ENCODE measurements around the gene SAT2.

The SAT2 gene

DNA sequence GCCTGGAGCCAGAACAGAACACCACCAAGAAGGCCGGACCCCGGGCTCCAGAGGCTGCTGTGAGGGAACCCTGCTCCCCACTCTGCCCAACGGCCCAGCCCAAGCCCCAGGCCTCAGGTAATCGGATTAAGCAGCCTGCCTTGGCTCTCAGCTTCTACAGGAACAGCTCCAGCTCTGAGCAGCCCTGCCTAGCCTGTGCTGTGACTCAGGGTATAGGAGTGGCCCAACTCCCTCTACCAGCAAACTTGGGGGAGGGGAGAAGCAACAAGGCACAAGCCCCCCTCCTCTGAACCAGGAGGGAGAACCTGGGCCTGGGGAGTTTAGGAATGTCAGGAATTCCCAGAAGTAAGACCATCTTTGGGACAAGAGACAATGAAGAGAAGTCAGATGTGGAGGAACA lies 36.9 kb downstream of the SAT2 start:
- Mint-ChIP-seq H3K27ac (peak overlapping the region; percentile 79), H3K9me3 (no peaks in the 10 kb centered on the region), H3K36me3 (ENCODE audit: low read depth) (peaks cover 89% of the 10 kb centered on the region), H3K4me3 (no peak overlapping the region), H3K4me1 (ENCODE audit: low read depth) (peaks cover 9% of the 10 kb centered on the region), H3K27me3 (no peaks in the 10 kb centered on the region)
- DNase-seq: no peak

- Mint-ChIP-seq H3K27ac (peak within 1 kb of the TSS; percentile 79), H3K4me3 (no peak within 1 kb of the TSS), H3K36me3 (ENCODE audit: low read depth) (peaks cover 87% of the 10 kb centered on the region), H3K9me3 (no peaks in the 10 kb centered on the region), H3K27me3 (no peaks in the 10 kb centered on the region), H3K4me1 (ENCODE audit: low read depth) (peaks cover 14% of the 10 kb centered on the region)
- peak; percentile 46 for DNase-seq
These were observed 37.5 kb downstream of the SAT2 start, which contains the start of gene SOX15 for GRCh38 chr17:7589891-7590691. SOX15 (minus strand) TSS chr17:7590094; CDS start chr17:7589676, 418 bp downstream.

DNA sequence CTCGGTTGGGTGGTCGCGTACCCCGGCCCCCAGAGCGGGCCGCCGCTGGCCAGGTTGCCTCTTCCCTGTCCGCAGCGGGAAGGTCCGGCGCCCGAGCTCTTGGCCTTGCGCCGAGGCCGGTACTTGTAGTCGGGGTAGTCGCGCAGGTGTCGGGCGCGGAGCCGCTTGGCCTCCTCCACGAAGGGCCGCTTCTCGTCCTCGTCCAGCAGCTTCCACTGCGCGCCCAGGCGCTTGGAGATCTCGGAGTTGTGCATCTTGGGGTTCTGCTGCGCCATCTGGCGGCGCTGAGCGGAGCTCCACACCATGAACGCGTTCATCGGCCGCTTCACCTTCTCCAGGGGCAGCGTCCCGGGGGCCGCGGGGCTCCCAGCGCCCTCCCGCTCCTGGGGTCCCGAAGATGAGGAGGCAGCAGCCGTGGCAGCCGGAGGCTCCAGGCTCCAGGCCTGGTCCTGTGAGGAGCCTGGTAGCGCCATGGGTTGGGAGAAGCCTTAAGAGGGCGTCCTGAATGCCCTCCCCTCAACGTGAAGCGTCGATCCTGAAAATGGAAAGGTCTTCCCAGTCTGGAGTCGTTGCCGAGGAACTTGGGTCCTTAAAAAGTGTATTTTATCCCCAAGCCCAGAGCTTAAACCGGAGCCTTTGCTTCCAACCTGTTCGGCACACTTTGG lies 38.3 kb downstream of the SAT2 start:
- Mint-ChIP-seq H3K27me3 (no peaks in the 10 kb centered on the region), H3K36me3 (ENCODE audit: low read depth) (peaks cover 89% of the 10 kb centered on the region), H3K4me1 (ENCODE audit: low read depth) (peaks cover 19% of the 10 kb centered on the region), H3K9me3 (no peaks in the 10 kb centered on the region), H3K4me3 (no peak overlapping the region), H3K27ac (no peak overlapping the region)
- peak; percentile 82 for DNase-seq

GRCh38 chr17:7588553-7589203 lies 38.9 kb downstream of the SAT2 start:
- Mint-ChIP-seq H3K27me3 (no peaks in the 10 kb centered on the region), H3K27ac (no peak overlapping the region), H3K4me3 (no peak overlapping the region), H3K36me3 (ENCODE audit: low read depth) (peaks cover 89% of the 10 kb centered on the region), H3K9me3 (no peaks in the 10 kb centered on the region), H3K4me1 (ENCODE audit: low read depth) (peaks cover 20% of the 10 kb centered on the region)
- no peak for DNase-seq

GRCh38 chr17:7587420-7588151 lies 40.0 kb downstream of the SAT2 start:
- Mint-ChIP-seq H3K36me3 (ENCODE audit: low read depth) (peaks cover 86% of the 10 kb centered on the region), H3K4me1 (ENCODE audit: low read depth) (peaks cover 27% of the 10 kb centered on the region), H3K27me3 (no peaks in the 10 kb centered on the region), H3K9me3 (no peaks in the 10 kb centered on the region), H3K27ac (peak overlapping the region; percentile 71), H3K4me3 (no peak overlapping the region)
- DNase-seq: no peak

DNA sequence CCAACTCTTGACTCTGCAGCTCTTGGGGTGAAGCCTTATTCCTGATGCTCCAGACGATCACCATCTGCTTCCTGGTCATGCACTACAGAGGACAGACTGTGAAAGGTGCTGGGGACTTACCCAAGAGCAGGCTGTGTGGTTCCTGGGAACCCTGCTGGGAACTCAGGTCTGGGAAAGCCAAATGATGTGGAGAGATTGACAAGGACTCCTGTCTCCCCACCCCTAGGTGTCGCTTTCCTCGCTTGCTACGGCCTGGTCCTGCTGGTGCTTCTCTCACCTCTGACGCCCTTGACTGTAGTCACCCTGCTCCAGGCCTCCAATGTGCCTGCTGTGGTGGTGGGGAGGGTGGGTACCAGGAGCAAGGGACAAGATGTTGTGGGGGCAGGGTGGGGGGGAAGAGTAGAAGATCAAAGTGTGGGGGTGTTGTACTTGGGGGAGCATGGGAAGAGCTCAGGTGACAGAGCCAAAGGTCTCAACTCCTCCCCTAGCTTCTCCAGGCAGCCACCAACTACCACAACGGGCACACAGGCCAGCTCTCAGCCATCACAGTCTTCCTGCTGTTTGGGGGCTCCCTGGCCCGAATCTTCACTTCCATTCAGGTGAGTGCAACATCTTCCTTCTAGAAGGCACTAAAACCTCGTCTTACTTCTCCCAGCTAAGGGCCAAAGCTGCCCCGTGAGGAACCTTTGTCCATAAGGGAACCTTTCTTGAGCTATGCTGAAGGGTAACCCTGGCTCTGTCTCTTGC lies 40.8 kb downstream of the SAT2 start:
- no peak overlapping the region for H3K4me3 Mint-ChIP-seq
- H3K27ac Mint-ChIP-seq: peak overlapping the region; percentile 71
- H3K9me3 Mint-ChIP-seq: no peaks in the 10 kb centered on the region
- no peak for DNase-seq
- H3K4me1 Mint-ChIP-seq (ENCODE audit: low read depth): peaks cover 35% of the 10 kb centered on the region
- H3K27me3 Mint-ChIP-seq: no peaks in the 10 kb centered on the region
- peaks cover 85% of the 10 kb centered on the region for H3K36me3 Mint-ChIP-seq (ENCODE audit: low read depth)

DNA sequence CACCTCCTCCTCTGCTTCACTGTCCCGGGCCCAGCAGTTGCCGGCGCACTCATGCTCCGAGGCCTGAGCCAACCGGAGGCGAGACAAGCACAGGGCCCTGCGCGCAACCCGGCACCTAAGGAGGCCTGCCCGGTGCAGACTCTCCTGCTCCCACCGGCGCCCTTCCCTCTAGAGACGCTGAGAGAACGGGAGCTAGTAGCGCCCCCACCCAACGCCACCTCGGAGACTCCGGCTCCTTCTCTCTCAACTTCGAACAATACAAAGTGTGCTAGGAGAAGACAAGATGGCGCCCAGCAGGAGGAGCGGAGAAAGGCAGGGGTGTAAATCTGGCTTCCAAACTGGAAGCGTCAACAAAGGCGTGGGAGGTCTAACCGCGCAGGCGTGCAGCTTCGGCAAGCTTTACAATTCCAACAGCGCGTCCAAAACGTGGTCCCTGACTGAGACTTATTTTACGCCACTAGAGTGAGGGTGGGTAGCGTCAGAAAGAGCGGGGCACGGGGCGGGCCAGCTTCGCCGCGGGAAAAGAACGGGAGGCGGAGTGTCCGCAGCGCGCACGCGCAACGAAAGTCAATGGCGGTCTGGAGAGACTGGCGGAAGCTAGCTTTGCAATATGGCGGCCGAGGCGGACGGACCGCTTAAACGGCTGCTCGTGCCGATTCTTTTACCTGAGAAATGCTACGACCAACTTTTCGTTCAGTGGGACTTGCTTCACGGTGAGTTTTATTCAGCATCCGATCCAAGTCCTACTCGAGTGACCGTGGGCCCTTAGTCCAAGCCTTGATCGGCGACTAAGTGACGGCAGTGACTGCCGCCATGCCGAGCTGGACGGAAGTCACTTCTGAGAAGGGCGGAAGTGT lies 44.1 kb downstream of the SAT2 start, which contains the start of gene MPDU1:
Gene MPDU1, plus strand, starts transcription at position 600 of the 857 bp plus-strand sequence. Its CDS starts 11 bp downstream, at position 611.
- Mint-ChIP-seq H3K36me3 (ENCODE audit: low read depth) (peaks cover 85% of the 10 kb centered on the region), H3K4me3 (peak within 1 kb of the TSS; percentile 95), H3K27me3 (no peaks in the 10 kb centered on the region), H3K9me3 (no peaks in the 10 kb centered on the region), H3K27ac (peak within 1 kb of the TSS; percentile 100), H3K4me1 (ENCODE audit: low read depth) (peaks cover 62% of the 10 kb centered on the region)
- DNase-seq: peak; percentile 96

DNA sequence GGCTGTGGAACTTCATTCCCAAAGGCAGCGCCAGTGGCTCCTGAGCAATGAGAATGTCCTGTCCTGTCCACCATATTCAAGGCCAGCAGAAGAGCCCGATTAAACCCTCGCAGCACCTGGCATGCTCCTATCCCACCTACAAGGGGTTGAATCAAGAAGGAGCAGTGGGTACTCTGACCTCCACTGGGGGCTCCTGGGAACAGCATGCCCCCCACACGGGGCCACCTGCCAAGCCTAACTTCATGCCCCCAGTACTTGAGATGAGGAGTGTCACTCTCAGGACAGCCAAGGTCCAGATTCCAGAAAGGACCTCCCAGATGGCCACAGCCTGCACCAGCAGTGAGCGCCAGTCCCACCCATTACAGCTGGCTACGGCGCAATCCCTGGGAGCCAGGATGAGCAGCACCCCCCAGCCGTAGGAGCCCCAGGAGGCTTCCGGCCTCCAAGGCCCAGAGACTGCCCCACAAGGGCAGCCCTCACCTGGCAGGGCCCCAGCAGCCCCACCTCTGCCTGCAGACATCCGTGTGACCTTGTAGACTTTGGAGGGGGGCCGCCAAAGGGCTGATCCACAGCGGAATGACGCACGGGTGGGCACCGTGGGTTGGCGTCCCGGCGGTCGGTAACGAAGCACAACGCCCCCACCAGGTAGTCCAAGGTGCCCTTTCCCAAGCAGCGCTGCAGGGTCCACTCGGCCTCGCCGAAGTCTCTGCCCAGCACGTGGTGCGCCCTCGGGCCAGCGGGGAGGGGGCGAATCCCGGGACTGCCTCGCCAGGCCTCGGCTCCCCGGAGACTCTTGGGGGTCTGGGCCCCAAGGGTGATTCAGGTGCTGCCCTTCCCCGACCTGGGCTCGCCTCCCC lies 45.0 kb downstream of the SAT2 start:
- Mint-ChIP-seq H3K27ac (peak overlapping the region; percentile 100), H3K36me3 (ENCODE audit: low read depth) (peaks cover 85% of the 10 kb centered on the region), H3K27me3 (no peaks in the 10 kb centered on the region), H3K4me3 (peak overlapping the region; percentile 95), H3K9me3 (no peaks in the 10 kb centered on the region), H3K4me1 (ENCODE audit: low read depth) (peaks cover 71% of the 10 kb centered on the region)
- DNase-seq: peak; percentile 41

- Mint-ChIP-seq H3K27ac (peak overlapping the region; percentile 100), H3K27me3 (no peaks in the 10 kb centered on the region), H3K4me1 (ENCODE audit: low read depth) (peaks cover 84% of the 10 kb centered on the region), H3K36me3 (ENCODE audit: low read depth) (peaks cover 87% of the 10 kb centered on the region), H3K9me3 (no peaks in the 10 kb centered on the region), H3K4me3 (peak overlapping the region; percentile 90)
- DNase-seq: no peak
These were observed 46.7 kb downstream of the SAT2 start for GRCh38 chr17:7580604-7581575.

DNA sequence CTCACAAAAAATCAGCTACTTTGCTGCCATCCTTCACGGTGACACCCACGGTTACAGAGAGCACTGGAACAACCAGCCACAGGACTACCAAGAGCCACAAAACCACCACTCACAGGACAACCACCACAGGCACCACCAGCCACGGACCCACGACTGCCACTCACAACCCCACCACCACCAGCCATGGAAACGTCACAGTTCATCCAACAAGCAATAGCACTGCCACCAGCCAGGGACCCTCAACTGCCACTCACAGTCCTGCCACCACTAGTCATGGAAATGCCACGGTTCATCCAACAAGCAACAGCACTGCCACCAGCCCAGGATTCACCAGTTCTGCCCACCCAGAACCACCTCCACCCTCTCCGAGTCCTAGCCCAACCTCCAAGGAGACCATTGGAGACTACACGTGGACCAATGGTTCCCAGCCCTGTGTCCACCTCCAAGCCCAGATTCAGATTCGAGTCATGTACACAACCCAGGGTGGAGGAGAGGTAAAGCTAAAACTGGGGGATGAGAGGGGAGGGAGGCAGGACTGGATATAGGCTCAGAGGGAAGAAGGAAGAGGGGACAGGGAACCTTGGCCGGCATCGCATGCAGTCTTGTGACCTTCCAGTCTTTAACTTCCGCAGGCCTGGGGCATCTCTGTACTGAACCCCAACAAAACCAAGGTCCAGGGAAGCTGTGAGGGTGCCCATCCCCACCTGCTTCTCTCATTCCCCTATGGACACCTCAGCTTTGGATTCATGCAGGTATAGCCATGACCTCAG lies 47.6 kb downstream of the SAT2 start:
- peaks cover 89% of the 10 kb centered on the region for H3K36me3 Mint-ChIP-seq (ENCODE audit: low read depth)
- DNase-seq: no peak
- H3K27me3 Mint-ChIP-seq: no peaks in the 10 kb centered on the region
- no peaks in the 10 kb centered on the region for H3K9me3 Mint-ChIP-seq
- H3K27ac Mint-ChIP-seq: peak overlapping the region; percentile 100
- peak overlapping the region; percentile 90 for H3K4me3 Mint-ChIP-seq
- peaks cover 85% of the 10 kb centered on the region for H3K4me1 Mint-ChIP-seq (ENCODE audit: low read depth)
